ENCODE measurements around the gene TK2.

The TK2 gene

DNA sequence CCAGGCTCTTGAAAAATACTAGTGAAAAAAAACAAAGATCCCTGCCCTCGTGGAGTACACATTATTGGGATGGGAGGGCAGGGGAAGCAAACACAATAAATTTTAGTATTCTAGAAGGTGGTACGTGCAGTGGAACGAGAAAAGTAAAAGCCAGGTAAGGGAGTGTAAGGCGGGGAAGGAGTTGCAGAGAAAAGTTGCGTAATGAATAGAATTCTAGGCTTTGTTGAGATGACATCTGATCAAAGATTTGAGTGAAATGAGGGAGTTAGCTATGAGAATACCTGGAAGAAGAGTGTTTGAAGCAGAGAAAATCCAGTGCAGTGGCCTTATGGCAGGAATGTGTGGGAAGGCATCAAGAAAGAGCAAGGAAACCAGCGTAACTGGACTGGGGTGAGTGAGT lies 4.6 kb upstream of the TK2 start:
- no peak overlapping the region for H3K4me3 ChIP-seq (ENCODE audit: low read depth, low read length)
- H3K9ac ChIP-seq (ENCODE audit: low read depth, low read length) = no peak overlapping the region
- peaks cover 21% of the 10 kb centered on the region for H3K27me3 ChIP-seq (ENCODE audit: control insufficient read depth, insufficient read depth, low read length)
- H3K27ac ChIP-seq (ENCODE audit: low read depth, low read length) = no peak overlapping the region
- no peaks in the 10 kb centered on the region for H3K9me3 ChIP-seq (ENCODE audit: control insufficient read depth, insufficient read depth, low read length)
- no peaks in the 10 kb centered on the region for H3K4me1 ChIP-seq (ENCODE audit: control insufficient read depth, insufficient read depth, low read length)
- H3K36me3 ChIP-seq (ENCODE audit: control insufficient read depth, insufficient read depth, low read length) = no peaks in the 10 kb centered on the region

DNA sequence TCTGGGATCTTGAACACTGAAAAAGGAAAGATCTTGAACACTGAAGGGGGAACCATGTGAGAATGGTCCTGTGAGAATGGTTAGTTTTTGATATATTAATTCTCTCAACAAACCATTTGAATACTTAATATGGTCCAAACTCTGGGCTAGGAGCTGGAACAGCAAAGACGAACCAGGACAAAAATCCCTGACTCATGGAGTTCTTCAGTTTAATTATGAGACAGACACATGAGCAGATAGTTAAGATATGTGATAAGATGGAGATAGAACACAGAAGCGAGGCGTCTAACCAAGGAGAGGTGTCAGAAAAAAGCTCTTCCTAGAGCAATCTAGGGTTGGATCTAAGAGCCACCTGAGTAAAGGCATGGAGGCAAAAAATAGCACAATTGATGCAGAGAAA lies 4.1 kb upstream of the TK2 start:
- Histone ChIP-seq H3K9ac (ENCODE audit: low read depth, low read length) (no peak overlapping the region), H3K27ac (ENCODE audit: low read depth, low read length) (no peak overlapping the region), H3K4me3 (ENCODE audit: low read depth, low read length) (no peak overlapping the region), H3K4me1 (ENCODE audit: control insufficient read depth, insufficient read depth, low read length) (peaks cover 4% of the 10 kb centered on the region), H3K27me3 (ENCODE audit: control insufficient read depth, insufficient read depth, low read length) (peaks cover 21% of the 10 kb centered on the region), H3K36me3 (ENCODE audit: control insufficient read depth, insufficient read depth, low read length) (no peaks in the 10 kb centered on the region), H3K9me3 (ENCODE audit: control insufficient read depth, insufficient read depth, low read length) (no peaks in the 10 kb centered on the region)

DNA sequence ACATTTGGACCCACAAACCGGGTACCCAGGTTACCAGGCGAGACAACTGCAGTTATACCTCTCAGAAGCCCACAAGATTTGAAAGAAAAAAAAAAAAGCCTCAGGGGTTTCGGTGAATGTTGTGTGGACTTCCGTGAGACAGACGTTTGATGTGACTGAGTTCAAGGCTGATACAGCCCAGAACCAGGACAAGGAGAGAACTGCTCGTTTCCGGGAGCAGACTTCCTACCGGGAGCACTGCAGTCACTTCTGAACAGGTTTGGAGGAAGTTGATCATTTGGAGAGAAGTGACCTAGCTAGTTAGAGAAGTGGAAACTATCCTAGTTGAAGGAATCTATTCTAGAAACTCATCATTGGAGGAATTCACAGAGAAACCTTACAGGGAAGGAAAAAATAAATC lies 3.3 kb upstream of the TK2 start:
- peaks cover 21% of the 10 kb centered on the region for H3K27me3 ChIP-seq (ENCODE audit: control insufficient read depth, insufficient read depth, low read length)
- H3K27ac ChIP-seq (ENCODE audit: low read depth, low read length) = no peak overlapping the region
- no peak overlapping the region for H3K9ac ChIP-seq (ENCODE audit: low read depth, low read length)
- H3K4me1 ChIP-seq (ENCODE audit: control insufficient read depth, insufficient read depth, low read length) = peaks cover 4% of the 10 kb centered on the region
- H3K9me3 ChIP-seq (ENCODE audit: control insufficient read depth, insufficient read depth, low read length) = no peaks in the 10 kb centered on the region
- H3K36me3 ChIP-seq (ENCODE audit: control insufficient read depth, insufficient read depth, low read length) = no peaks in the 10 kb centered on the region
- H3K4me3 ChIP-seq (ENCODE audit: low read depth, low read length) = no peak overlapping the region

DNA sequence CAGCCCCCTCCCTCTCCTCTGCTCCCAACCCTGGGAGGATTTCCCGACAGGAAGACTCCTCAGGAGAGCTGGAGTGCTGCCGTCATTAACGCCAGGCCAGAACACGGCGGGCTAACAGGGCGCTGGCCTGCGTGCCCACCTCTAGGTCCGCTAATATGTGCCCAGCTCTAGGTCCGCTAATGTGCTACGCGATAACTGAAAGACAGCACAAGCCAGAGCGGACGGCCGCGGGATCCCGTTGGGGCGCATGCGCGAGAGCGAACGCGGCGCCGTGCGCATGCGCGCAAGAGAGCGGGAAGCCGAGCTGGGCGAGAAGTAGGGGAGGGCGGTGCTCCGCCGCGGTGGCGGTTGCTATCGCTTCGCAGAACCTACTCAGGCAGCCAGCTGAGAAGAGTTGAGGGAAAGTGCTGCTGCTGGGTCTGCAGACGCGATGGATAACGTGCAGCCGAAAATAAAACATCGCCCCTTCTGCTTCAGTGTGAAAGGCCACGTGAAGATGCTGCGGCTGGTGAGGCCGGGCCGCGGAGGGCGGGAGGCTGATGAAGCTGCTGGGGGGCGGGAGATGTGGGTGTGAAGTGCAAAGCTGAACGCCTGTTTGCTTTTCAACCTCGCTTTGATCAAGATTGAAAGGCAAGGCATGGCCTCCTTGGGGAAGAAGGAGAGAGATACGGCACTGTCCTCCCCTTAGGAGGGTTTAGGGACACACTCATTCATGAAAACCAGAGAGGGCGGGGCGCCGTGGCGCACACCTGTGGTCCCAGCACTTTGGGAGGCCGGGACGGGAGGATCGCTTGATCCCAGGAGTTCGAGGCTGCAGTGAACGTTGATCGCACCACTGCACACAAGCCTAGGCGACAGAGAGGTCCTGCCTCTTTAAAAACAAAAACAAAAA lies 2.6 kb upstream of the TK2 start, which contains the start of gene CKLF:
Gene CKLF (plus strand): TSS at position 291 of the 892 bp plus-strand sequence. CDS start 140 bp downstream, at position 431.
- Histone ChIP-seq H3K4me1 (ENCODE audit: control insufficient read depth, insufficient read depth, low read length) (peaks cover 4% of the 10 kb centered on the region), H3K9ac (ENCODE audit: low read depth, low read length) (0 out of 2 replicates have a peak within 1 kb of the TSS, but pooled peaks have one; percentile 47), H3K27me3 (ENCODE audit: control insufficient read depth, insufficient read depth, low read length) (peaks cover 21% of the 10 kb centered on the region), H3K4me3 (ENCODE audit: low read depth, low read length) (peak within 1 kb of the TSS; percentile 62), H3K9me3 (ENCODE audit: control insufficient read depth, insufficient read depth, low read length) (no peaks in the 10 kb centered on the region), H3K27ac (ENCODE audit: low read depth, low read length) (peak within 1 kb of the TSS; percentile 9), H3K36me3 (ENCODE audit: control insufficient read depth, insufficient read depth, low read length) (no peaks in the 10 kb centered on the region)

DNA sequence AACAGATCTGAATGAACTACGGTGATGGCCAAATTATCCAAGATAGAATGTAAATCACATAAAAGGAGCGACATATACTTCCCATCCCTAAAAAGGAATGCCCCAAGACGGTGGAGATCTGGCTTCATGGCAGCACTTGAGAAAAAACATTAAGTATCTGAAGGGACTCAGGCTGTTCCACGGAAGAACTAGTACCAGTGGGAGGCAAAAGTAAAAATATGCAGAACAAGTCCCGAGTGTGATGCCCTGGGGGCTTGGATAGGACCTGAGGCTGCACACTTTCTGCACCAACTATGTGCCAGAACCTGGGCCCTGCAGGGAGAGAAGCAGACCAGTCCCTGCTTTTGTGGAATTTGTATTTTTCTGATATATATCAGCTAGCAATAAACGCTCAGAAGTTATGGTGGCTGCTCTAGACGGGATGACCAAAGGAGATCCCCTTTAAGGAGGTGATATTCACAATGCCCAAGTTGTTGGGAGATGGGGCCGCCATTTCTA lies 1.9 kb upstream of the TK2 start:
- H3K4me1 ChIP-seq (ENCODE audit: control insufficient read depth, insufficient read depth, low read length) = peaks cover 4% of the 10 kb centered on the region
- H3K27ac ChIP-seq (ENCODE audit: low read depth, low read length) = peak overlapping the region; percentile 9
- no peaks in the 10 kb centered on the region for H3K36me3 ChIP-seq (ENCODE audit: control insufficient read depth, insufficient read depth, low read length)
- peak overlapping the region; percentile 62 for H3K4me3 ChIP-seq (ENCODE audit: low read depth, low read length)
- no peaks in the 10 kb centered on the region for H3K9me3 ChIP-seq (ENCODE audit: control insufficient read depth, insufficient read depth, low read length)
- H3K9ac ChIP-seq (ENCODE audit: low read depth, low read length) = 0 out of 2 replicates have a peak overlapping the region, but pooled peaks have one; percentile 47
- peaks cover 21% of the 10 kb centered on the region for H3K27me3 ChIP-seq (ENCODE audit: control insufficient read depth, insufficient read depth, low read length)

DNA sequence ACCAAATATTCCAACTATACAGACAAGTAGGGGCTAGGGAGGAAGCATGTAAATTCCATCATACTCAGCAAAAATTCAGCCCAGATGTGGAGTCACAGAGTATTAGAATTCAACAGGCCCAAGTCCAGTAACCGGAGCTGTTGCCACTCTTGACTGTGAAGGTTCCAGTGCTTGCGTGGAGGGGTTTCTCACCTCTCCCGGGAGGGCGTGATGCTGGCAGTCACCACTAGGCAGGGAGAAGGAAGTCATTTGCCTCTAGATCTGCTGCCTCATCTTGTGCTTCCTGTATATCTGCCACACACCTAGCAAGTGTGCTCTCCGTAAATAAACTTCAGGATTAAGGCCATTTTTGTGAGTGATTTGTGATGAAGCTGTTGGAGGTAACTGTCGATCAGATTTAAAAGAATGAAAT lies 1.4 kb upstream of the TK2 start:
- no peak overlapping the region for H3K4me3 ChIP-seq (ENCODE audit: low read depth, low read length)
- no peaks in the 10 kb centered on the region for H3K36me3 ChIP-seq (ENCODE audit: control insufficient read depth, insufficient read depth, low read length)
- no peak overlapping the region for H3K9ac ChIP-seq (ENCODE audit: low read depth, low read length)
- H3K27ac ChIP-seq (ENCODE audit: low read depth, low read length) = no peak overlapping the region
- H3K4me1 ChIP-seq (ENCODE audit: control insufficient read depth, insufficient read depth, low read length) = peaks cover 4% of the 10 kb centered on the region
- peaks cover 21% of the 10 kb centered on the region for H3K27me3 ChIP-seq (ENCODE audit: control insufficient read depth, insufficient read depth, low read length)
- no peaks in the 10 kb centered on the region for H3K9me3 ChIP-seq (ENCODE audit: control insufficient read depth, insufficient read depth, low read length)

DNA sequence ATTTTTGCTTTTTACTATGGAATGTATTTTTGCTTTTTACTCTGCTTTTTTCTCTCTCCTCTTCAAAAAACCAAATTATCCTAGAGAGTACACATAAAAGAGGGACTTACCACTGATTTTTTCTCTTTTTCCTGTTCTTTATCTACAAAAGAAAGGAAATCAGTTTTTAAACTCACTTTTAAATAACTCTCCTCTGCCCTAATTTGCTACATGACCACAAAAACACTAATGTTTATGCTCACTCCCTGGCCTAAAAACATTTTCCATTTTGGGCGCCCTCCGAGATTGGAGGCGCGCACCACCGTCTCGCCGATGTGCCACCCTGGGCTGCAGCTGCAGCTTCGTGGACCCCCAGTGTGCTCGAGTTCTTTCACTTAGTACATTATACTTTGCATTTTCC lies 1.1 kb downstream of the TK2 start:
- H3K9me3 ChIP-seq (ENCODE audit: control insufficient read depth, insufficient read depth, low read length) = no peaks in the 10 kb centered on the region
- peaks cover 4% of the 10 kb centered on the region for H3K4me1 ChIP-seq (ENCODE audit: control insufficient read depth, insufficient read depth, low read length)
- peak overlapping the region; percentile 70 for H3K4me3 ChIP-seq (ENCODE audit: low read depth, low read length)
- H3K27ac ChIP-seq (ENCODE audit: low read depth, low read length) = peak overlapping the region; percentile 89
- H3K9ac ChIP-seq (ENCODE audit: low read depth, low read length) = peak overlapping the region; percentile 71
- no peaks in the 10 kb centered on the region for H3K36me3 ChIP-seq (ENCODE audit: control insufficient read depth, insufficient read depth, low read length)
- peaks cover 21% of the 10 kb centered on the region for H3K27me3 ChIP-seq (ENCODE audit: control insufficient read depth, insufficient read depth, low read length)

DNA sequence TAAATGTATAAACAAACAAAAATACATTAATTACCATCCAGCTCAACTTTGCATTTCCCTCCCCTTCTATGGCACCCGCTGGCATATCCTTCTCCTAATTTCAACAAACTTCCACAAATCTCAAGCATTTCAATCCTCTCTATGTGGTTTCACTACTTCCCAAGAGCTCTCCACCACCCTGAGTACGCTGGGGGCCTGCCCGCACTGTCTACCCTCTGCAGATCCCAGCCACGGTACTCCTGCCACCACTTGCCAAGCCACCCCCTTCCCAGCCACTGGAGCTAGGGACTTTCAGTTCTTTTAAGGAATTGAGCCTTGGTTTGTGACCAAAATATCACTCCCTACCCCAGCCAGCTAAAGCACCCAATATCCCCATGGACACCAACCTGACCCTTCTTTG lies 1.9 kb downstream of the TK2 start:
- Histone ChIP-seq H3K9ac (ENCODE audit: low read depth, low read length) (no peak overlapping the region), H3K9me3 (ENCODE audit: control insufficient read depth, insufficient read depth, low read length) (no peaks in the 10 kb centered on the region), H3K27ac (ENCODE audit: low read depth, low read length) (no peak overlapping the region), H3K4me1 (ENCODE audit: control insufficient read depth, insufficient read depth, low read length) (peaks cover 4% of the 10 kb centered on the region), H3K36me3 (ENCODE audit: control insufficient read depth, insufficient read depth, low read length) (no peaks in the 10 kb centered on the region), H3K4me3 (ENCODE audit: low read depth, low read length) (no peak overlapping the region), H3K27me3 (ENCODE audit: control insufficient read depth, insufficient read depth, low read length) (peaks cover 13% of the 10 kb centered on the region)

DNA sequence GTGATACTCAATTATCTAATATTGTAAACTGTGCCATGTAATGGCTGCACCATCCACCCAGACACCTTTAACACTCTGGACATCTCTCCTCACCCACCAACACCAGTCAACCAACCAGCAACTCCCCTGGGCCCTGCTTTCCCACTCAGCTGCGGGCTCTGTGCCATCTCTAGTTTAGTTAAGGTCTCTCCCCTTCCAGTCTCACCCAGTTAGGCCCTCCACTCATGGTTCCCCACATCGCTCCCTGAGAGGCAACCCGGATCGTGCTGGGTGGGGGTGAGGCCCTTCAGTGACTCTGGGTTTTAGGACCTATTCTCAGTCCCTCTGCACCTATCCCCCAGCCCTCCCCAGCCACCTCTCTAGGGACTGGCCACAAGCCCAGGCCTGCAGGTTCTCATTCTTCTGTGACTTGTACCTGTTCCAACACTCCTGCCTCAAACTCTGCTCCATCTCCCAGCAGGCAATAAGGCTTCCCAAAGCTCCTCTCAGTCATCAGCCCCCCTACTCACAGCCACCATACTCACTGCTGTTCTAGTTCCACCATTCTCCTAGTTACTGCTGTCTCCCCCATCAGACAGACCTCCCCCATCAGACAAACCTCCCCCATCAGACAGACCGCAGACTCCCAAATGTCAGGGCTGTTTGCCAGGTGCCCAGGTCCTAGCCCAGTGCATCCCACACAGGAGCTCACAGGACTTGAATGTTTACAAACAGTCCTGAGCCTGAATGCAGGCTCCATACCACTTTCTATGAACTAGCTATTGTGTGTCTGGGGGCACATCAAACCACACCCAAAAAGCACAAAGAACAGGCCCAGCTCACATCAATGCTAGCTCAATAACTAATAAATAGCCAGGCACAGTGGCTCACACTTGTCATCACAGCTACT lies 2.6 kb downstream of the TK2 start:
- H3K27me3 ChIP-seq (ENCODE audit: control insufficient read depth, insufficient read depth, low read length) = peaks cover 7% of the 10 kb centered on the region; the same call in 1 of the 2 replicates
- no peak overlapping the region for H3K27ac ChIP-seq (ENCODE audit: low read depth, low read length)
- no peaks in the 10 kb centered on the region for H3K36me3 ChIP-seq (ENCODE audit: control insufficient read depth, insufficient read depth, low read length)
- no peaks in the 10 kb centered on the region for H3K9me3 ChIP-seq (ENCODE audit: control insufficient read depth, insufficient read depth, low read length)
- peaks cover 6% of the 10 kb centered on the region for H3K4me1 ChIP-seq (ENCODE audit: control insufficient read depth, insufficient read depth, low read length)
- H3K9ac ChIP-seq (ENCODE audit: low read depth, low read length) = no peak overlapping the region
- no peak overlapping the region for H3K4me3 ChIP-seq (ENCODE audit: low read depth, low read length)

DNA sequence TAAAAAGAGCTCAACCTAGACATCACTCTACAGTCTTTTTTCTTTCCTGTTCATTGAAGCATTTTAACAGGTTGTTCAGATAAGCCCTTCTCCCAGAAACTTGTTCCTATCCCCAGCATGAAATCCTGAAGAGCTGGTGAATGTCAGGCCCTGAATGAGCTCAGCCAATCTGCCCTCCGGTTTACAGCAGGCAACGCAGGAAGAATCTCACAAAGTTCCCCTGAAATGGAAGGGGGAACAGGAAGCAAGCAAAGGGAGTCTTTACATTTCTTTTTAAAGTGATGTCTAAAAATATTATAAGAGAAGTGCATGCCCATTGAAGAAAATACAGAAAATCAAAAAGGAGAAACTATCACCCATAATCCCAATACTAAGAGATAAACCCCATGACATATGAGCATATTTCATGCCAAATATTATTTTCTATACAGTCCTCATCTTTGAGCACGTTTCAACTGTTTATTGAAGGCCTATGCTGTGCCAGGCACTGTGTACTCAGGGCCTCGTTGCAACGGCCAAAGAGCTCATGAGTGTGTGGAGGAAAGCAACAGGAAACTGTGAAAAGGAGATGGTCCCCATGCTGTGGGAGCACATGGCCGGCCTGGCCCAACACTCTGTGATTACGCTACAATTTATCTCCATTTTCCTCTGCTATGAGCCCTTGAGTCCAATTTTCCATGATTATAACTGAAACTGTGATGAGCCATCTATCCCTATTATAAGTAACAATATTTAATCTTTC lies 5.7 kb downstream of the TK2 start:
- Histone ChIP-seq H3K9me3 (ENCODE audit: control insufficient read depth, insufficient read depth, low read length) (no peaks in the 10 kb centered on the region), H3K36me3 (ENCODE audit: control insufficient read depth, insufficient read depth, low read length) (no peaks in the 10 kb centered on the region), H3K27me3 (ENCODE audit: control insufficient read depth, insufficient read depth, low read length) (no peaks in the 10 kb centered on the region), H3K27ac (ENCODE audit: low read depth, low read length) (no peak overlapping the region), H3K4me1 (ENCODE audit: control insufficient read depth, insufficient read depth, low read length) (peaks cover 13% of the 10 kb centered on the region), H3K4me3 (ENCODE audit: low read depth, low read length) (no peak overlapping the region), H3K9ac (ENCODE audit: low read depth, low read length) (no peak overlapping the region)

All from HUES48 (cell line).